Activated T-helper 2 cell treated with anti-CD3 and anti-CD28 coated beads, Interferon-gamma antibody, Interleukin-2, Interleukin-4, amounts not matched to agents 10 μg/mL and 5 μg/mL and 100 μg/mL, durations not matched to agents 14 hours and 24 hours and 36 hours (primary cell): Measurements from ENCODE around the gene MRPS25. TPM values are rescaled to one million over a fixed set of nuclear protein-coding genes. Genes with fewer than 3 reads are reported as not detected.

Experiments
- DNase-seq: peaks from one replicate; pipeline ENCODE4 v3.0.0; 2021; ENCODE audit warnings: low spot score
- H3K27ac Mint-ChIP-seq: one replicate; pipeline ENCODE4 v1.8.0; 2021; ENCODE audit warnings: mixed read lengths
- H3K27me3 Mint-ChIP-seq: one replicate; pipeline ENCODE4 v1.8.0; 2021; ENCODE audit warnings: low read depth, mixed read lengths
- H3K36me3 Mint-ChIP-seq: one replicate; pipeline ENCODE4 v1.8.0; 2021; ENCODE audit warnings: low read depth, mixed read lengths
- H3K4me1 Mint-ChIP-seq: one replicate; pipeline ENCODE4 v1.8.0; 2021; ENCODE audit warnings: low read depth, mixed read lengths
- H3K4me3 Mint-ChIP-seq: one replicate; pipeline ENCODE4 v1.8.0; 2021; ENCODE audit warnings: low read depth, mild to moderate bottlenecking, moderate library complexity, mixed read lengths
- H3K9me3 Mint-ChIP-seq: one replicate; pipeline ENCODE4 v1.8.0; 2021; ENCODE audit warnings: mixed read lengths
- intact Hi-C: fragments of 100-400 bp; cut with micrococcal nuclease; formaldehyde crosslinking; loops from one replicate; pipeline ENCODE4 v1.15.1; 2023
- total RNA-seq: library from RNA; stranded (reverse); gene quantifications from 2 replicates; pipeline ENCODE4 v1.2.3, GENCODE V29; 2022

The MRPS25 gene
- total RNA-seq, 1 donor from 2014 or later = 83.9 TPM

DNA sequence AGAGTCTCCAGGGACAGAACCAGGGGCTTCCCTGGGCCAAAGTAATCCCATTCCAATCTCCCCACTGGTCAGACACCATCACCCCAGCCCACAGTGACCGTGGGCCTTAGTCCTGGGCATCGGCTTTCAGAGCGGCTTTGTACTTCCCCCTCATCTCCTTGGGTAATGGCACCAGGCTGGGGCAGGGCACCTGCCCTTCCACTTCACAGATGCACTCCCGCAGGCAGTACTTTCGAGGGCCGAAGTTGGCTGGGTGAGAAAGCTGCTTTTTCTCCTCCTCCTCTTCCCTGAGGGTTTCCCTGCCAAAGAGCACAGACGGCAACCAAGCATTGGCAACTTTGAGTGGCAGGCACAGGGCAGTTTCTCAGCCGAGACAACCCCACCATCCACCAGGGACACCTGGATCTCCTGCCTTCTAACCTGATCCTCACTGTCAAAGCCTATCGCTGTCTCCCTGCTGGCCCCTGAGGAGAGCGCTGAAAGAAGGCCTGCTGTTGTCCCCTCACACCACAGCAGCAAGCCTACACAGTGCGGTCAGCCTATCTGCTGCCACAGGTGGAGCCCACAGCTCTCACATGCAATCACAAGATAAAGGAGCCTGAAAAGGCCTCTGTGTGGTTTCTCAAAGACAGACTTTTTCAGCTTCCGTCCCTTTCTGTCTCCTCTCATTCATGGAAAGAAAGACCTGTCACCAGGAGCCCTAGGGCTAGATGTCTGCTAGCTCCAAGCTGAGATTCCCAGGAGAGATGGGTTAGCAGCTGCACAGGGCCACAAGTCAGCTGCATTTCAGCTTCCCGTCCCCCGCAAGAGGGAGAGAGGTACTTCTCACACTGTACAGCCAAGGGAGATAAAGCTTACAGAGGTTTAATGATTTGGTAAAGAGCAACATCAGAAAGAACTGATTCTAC, 12.5 kb downstream of the MRPS25 start:
- Mint-ChIP-seq H3K4me3 (no peak overlapping the region), H3K36me3 (peaks cover 82% of the 10 kb centered on the region), H3K27me3 (no peaks in the 10 kb centered on the region), H3K27ac (no peak overlapping the region), H3K9me3 (no peaks in the 10 kb centered on the region), H3K4me1 (peaks cover 24% of the 10 kb centered on the region)
- intact Hi-C loops = no loop called here
- no peak for DNase-seq

DNA sequence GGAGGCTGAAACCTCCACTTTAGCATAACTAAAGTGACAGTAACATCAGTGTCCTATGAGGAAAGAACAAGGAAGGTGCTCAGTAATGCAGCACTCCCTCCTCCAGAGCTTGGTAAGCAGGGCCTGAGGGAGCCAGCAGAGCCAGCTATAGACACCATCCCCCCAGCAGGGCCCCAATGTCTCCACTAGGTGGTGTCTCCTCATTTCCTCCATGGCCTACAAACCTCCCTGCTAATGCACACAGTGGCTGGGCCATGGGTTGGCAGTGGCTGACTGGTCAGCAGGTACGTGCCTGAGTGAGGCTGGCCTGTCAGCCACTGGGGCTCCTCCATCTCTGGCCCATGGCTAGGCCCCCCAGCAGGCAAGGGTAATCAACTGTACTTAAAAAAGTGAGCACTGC, 13.6 kb downstream of the MRPS25 start:
- intact Hi-C loops = no loop called here
- Mint-ChIP-seq H3K4me1 (peaks cover 21% of the 10 kb centered on the region), H3K9me3 (no peaks in the 10 kb centered on the region), H3K27ac (no peak overlapping the region), H3K36me3 (peaks cover 82% of the 10 kb centered on the region), H3K27me3 (no peaks in the 10 kb centered on the region), H3K4me3 (no peak overlapping the region)
- peak; percentile 18 for DNase-seq

GRCh38 chr3:15050405-15051092, 14.6 kb downstream of the MRPS25 start:
- H3K27ac Mint-ChIP-seq = no peak overlapping the region
- no peaks in the 10 kb centered on the region for H3K9me3 Mint-ChIP-seq
- H3K4me3 Mint-ChIP-seq = no peak overlapping the region
- no peaks in the 10 kb centered on the region for H3K27me3 Mint-ChIP-seq
- DNase-seq = no peak
- H3K4me1 Mint-ChIP-seq = peaks cover 19% of the 10 kb centered on the region
- H3K36me3 Mint-ChIP-seq = peaks cover 82% of the 10 kb centered on the region
- intact Hi-C loops = no loop called here

- peaks cover 12% of the 10 kb centered on the region for H3K4me1 Mint-ChIP-seq
- no peak for DNase-seq
- intact Hi-C loops = no loop called here
- no peak overlapping the region for H3K27ac Mint-ChIP-seq
- H3K4me3 Mint-ChIP-seq = no peak overlapping the region
- H3K36me3 Mint-ChIP-seq = peaks cover 83% of the 10 kb centered on the region
- H3K27me3 Mint-ChIP-seq = no peaks in the 10 kb centered on the region
- no peaks in the 10 kb centered on the region for H3K9me3 Mint-ChIP-seq
Measured at GRCh38 chr3:15049584-15049983, 15.5 kb downstream of the MRPS25 start.

DNA sequence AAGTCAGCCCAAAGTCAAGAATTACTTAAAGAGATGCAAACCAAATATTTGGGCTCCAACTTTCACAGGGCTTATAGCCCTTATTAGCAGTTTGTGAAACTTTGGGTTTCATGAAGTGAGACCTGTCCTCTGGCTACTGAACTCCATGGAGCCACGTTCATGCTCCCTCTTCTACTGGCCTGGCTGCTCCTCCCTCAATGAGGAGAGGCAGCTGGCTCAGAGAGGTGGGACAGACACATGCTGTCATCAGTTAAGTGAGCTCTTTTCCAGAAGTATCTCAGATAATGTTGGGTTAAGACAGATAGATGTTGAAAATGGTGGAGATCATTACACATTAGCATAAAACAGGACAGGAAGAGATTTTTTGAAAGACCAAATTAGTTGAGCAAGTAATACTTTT, 19.4 kb downstream of the MRPS25 start:
- intact Hi-C loops = no loop called here
- peaks cover 3% of the 10 kb centered on the region for H3K4me1 Mint-ChIP-seq
- peaks cover 89% of the 10 kb centered on the region for H3K36me3 Mint-ChIP-seq

DNA sequence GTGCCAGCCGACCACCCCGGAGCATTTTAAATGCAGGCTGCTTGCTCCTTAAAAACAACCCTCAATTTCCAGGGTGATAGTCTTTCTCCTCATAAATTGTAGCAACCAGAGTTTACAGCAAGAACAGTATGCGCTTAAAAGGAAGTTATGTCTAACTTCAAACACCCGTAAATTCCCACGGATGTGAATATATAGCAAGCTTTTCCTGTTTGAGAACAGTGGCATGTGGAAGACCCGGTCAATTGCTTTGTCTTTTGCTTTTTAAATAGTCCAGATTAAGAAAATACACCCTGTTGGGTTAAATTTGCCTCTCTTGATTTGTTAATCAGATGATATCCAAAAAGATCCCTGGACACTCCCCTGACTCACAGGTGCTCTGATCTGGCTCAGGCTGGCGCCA, 20.8 kb downstream of the MRPS25 start:
- no peak for DNase-seq
- Mint-ChIP-seq H3K27me3 (no peaks in the 10 kb centered on the region), H3K9me3 (no peaks in the 10 kb centered on the region), H3K4me1 (peaks cover 3% of the 10 kb centered on the region), H3K36me3 (peaks cover 89% of the 10 kb centered on the region), H3K27ac (no peak overlapping the region), H3K4me3 (no peak overlapping the region)
- intact Hi-C loops = no loop called here

More for the DNA sequence above, 19.4 kb downstream of the MRPS25 start:
- H3K4me3 Mint-ChIP-seq = no peak overlapping the region
- H3K27me3 Mint-ChIP-seq = no peaks in the 10 kb centered on the region
- no peak for DNase-seq
- no peak overlapping the region for H3K27ac Mint-ChIP-seq
- no peaks in the 10 kb centered on the region for H3K9me3 Mint-ChIP-seq

DNA sequence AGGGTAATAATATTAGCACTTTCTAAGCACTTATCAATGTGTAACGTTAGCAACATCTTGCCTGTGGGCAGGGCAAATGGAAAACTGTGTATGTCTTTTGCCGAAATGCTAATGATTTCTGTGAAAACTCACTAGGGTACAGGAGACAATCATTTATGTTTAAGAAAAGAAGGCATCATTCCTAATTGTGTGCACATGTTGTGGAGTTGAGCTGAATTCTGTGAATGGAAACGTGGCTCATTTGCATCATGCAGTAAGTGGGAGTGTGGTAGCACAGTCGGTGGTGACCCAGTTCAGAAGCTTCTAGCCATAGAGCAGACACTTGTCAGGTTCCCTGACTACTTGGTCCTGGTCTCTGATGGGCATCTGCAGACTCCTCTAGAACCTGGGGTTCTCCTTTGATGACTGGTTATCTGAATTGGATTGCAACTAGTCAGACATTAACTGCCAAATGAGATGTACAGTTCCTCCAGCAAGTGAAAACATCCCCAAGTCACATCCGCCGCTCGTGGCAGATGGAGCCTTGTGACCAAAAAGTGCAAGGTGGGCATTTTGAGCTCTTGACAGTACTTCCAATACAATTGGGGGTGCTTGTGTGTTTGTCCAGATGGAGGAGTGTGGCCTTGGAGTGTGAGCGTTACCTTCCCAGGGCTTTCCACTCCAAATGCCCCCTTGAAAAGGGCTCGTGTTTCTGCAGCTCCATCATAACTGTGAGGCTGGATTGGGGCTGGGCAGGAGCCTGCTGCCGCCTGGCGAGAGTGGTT, 21.5 kb downstream of the MRPS25 start:
- intact Hi-C loops = no loop called here
- Mint-ChIP-seq H3K4me1 (peaks cover 3% of the 10 kb centered on the region), H3K4me3 (no peak overlapping the region), H3K27me3 (no peaks in the 10 kb centered on the region), H3K36me3 (peaks cover 87% of the 10 kb centered on the region), H3K9me3 (no peaks in the 10 kb centered on the region), H3K27ac (no peak overlapping the region)
- DNase-seq = no peak

DNA sequence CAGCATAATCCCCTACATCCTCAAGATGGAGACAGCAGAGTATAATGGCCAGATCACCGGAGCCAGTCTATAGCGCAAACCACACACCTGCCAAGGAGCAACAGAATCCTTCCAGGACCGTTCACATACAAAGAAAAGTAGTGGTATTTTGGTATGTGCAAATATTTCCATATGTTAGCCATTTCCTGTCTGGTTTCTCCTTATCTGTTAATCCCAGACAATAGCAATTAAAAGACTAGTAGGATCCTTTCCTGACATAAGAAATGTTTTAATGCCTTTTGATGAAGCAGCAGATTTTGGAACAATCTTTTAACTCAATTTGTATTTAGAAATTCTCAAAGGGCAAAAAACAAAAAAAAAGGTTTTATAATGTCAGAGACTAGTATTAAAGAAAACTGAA, 22.2 kb downstream of the MRPS25 start:
- Mint-ChIP-seq H3K27ac (no peak overlapping the region), H3K36me3 (peaks cover 86% of the 10 kb centered on the region), H3K4me1 (peaks cover 3% of the 10 kb centered on the region), H3K9me3 (no peaks in the 10 kb centered on the region), H3K27me3 (no peaks in the 10 kb centered on the region), H3K4me3 (no peak overlapping the region)
- no peak for DNase-seq
- intact Hi-C loops = no loop called here

GRCh38 chr3:15041950-15042349, 23.2 kb downstream of the MRPS25 start:
- no peak overlapping the region for H3K4me3 Mint-ChIP-seq
- H3K27ac Mint-ChIP-seq = no peak overlapping the region
- H3K4me1 Mint-ChIP-seq = peaks cover 3% of the 10 kb centered on the region
- intact Hi-C loops = no loop called here
- peaks cover 84% of the 10 kb centered on the region for H3K36me3 Mint-ChIP-seq
- H3K27me3 Mint-ChIP-seq = no peaks in the 10 kb centered on the region
- no peak for DNase-seq
- H3K9me3 Mint-ChIP-seq = no peaks in the 10 kb centered on the region

GRCh38 chr3:15040844-15041243, 24.3 kb downstream of the MRPS25 start:
- no peak for DNase-seq
- Mint-ChIP-seq H3K27ac (peak overlapping the region; percentile 2), H3K4me3 (no peak overlapping the region), H3K36me3 (peaks cover 77% of the 10 kb centered on the region), H3K4me1 (peaks cover 3% of the 10 kb centered on the region), H3K27me3 (no peaks in the 10 kb centered on the region), H3K9me3 (no peaks in the 10 kb centered on the region)
- intact Hi-C loops = no loop called here

DNA sequence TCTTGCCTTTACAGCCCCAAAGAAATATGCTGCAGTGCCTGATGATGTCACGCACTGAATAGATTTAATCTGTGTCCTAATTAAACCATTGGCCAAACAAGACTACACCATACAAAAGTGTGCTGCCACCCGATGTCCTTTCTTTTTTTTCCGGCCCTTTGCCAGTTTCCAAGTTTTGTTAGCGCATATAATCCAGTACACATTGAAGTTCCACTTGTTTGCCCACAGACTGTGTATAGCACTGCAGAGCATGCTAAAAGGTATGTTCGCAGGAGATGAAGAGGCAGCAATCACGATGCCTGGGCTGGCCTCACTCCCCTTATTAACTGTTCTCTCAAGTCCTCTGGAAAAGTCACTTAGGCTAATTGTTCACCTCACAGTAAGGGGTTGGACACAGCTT, 26.8 kb downstream of the MRPS25 start:
- H3K9me3 Mint-ChIP-seq = no peaks in the 10 kb centered on the region

GRCh38 chr3:15033103-15033502, 32.0 kb downstream of the MRPS25 start:
- H3K4me3 Mint-ChIP-seq = no peak overlapping the region
- H3K4me1 Mint-ChIP-seq = no peaks in the 10 kb centered on the region
- DNase-seq = no peak
- peaks cover 68% of the 10 kb centered on the region for H3K36me3 Mint-ChIP-seq
- no peak overlapping the region for H3K27ac Mint-ChIP-seq
- H3K9me3 Mint-ChIP-seq = no peaks in the 10 kb centered on the region
- H3K27me3 Mint-ChIP-seq = no peaks in the 10 kb centered on the region
- intact Hi-C loops = no loop called here

More for the DNA sequence above, 26.8 kb downstream of the MRPS25 start:
- intact Hi-C loops = no loop called here
- DNase-seq = no peak
- H3K27ac Mint-ChIP-seq = no peak overlapping the region
- H3K27me3 Mint-ChIP-seq = no peaks in the 10 kb centered on the region
- peaks cover 71% of the 10 kb centered on the region for H3K36me3 Mint-ChIP-seq
- no peak overlapping the region for H3K4me3 Mint-ChIP-seq
- no peaks in the 10 kb centered on the region for H3K4me1 Mint-ChIP-seq
